B cell (primary cell): ENCODE results near the gene BUD31. TPM values are rescaled to one million over a fixed set of nuclear protein-coding genes. Genes with fewer than 3 reads are reported as not detected.

Source experiments
- ATAC-seq: fragments of 200-7000 bp; cut with Tn5 transposase; one replicate; pipeline ENCODE4 v1.10.0; 2021; ENCODE audit warnings: low read depth, mild to moderate bottlenecking, moderate number of reproducible peaks, moderate library complexity
- CTCF ChIA-PET: fragments of 350-600 bp; sonication (Branson Sonifier 250); formaldehyde crosslinking; loops from one replicate; lab custom pipeline; 2021; ENCODE audit warnings: antibody characterized with exemption, inconsistent platforms; lab: Charles Lee
- POLR2A ChIA-PET: fragments of 350-600 bp; sonication (Branson Sonifier 250); formaldehyde crosslinking; loops from one replicate; lab custom pipeline; 2021; ENCODE audit warnings: antibody characterized with exemption; lab: Charles Lee
- DNase-seq: peaks from one replicate; pipeline ENCODE4 v3.0.0; 2013
- H2AFZ ChIP-seq: 2 replicates; pipeline ENCODE4 v1.6.1; 2012; ENCODE audit warnings: mild to moderate bottlenecking, low read depth, low read length; ENCODE audit not compliant: insufficient read depth, poor library complexity, severe bottlenecking
- H3K27ac ChIP-seq, 2 donors: 1 replicate in 1 of 2; 2 replicates in 1 of 2; pipeline ENCODE4 v1.5.1; 2012 to 2013; ENCODE audit warnings: low read length in 2 of 2, mild to moderate bottlenecking in 2 of 2, moderate library complexity in 1 of 2
- H3K27me3 ChIP-seq, 4 experiments: fragments of 200-600 bp in 1 of 4; sonication (generic) in 1 of 4; replicated peaks in 1 of 4; 1 replicate in 2 of 4; 2 replicates in 2 of 4; pipeline versions ENCODE4 v1.6.1 to v1.7.0; 2013 to 2016; ENCODE audit warnings: low read length in 3 of 4, mild to moderate bottlenecking in 2 of 4, mixed read lengths in 1 of 4, moderate library complexity in 1 of 4; ENCODE audit not compliant: insufficient read depth in 4 of 4, control insufficient read depth in 3 of 4; ENCODE audit errors: control extremely low read depth in 1 of 4
- H3K36me3 ChIP-seq, 2 experiments: replicated peaks in 1 of 2; 1 replicate in 1 of 2; 2 replicates in 1 of 2; pipeline versions ENCODE4 v1.6.1 to v1.7.1; 2013; ENCODE audit warnings: low read length in 1 of 2; ENCODE audit not compliant: insufficient read depth in 2 of 2, control insufficient read depth in 1 of 2; ENCODE audit errors: control extremely low read depth in 1 of 2, extremely low read depth in 1 of 2
- H3K4me1 ChIP-seq, 2 donors: fragments of 200-600 bp in 1 of 2; sonication (generic) in 1 of 2; 1 replicate in 1 of 2; 2 replicates in 1 of 2; pipeline versions ENCODE4 v1.5.1 to v1.6.1; 2013 to 2017; ENCODE audit warnings: low read length in 2 of 2; ENCODE audit not compliant: control insufficient read depth in 2 of 2, insufficient read depth in 2 of 2
- H3K4me2 ChIP-seq: replicated peaks from 2 replicates; pipeline ENCODE3; 2012; ENCODE audit warnings: mild to moderate bottlenecking, low read depth, low read length; ENCODE audit not compliant: poor library complexity, severe bottlenecking
- H3K4me3 ChIP-seq, 5 experiments: fragments of 200-600 bp in 1 of 5; sonication (generic) in 1 of 5; 1 replicate in 3 of 5; 2 replicates in 2 of 5; pipeline versions ENCODE4 v1.5.1 to v1.7.0; 2011 to 2016; ENCODE audit warnings: low read length in 4 of 5, mild to moderate bottlenecking in 4 of 5, low read depth in 2 of 5, control low read depth in 1 of 5, moderate library complexity in 1 of 5; ENCODE audit not compliant: insufficient read depth in 1 of 5; ENCODE audit errors: control extremely low read depth in 1 of 5, extremely low read depth in 1 of 5
- H3K79me2 ChIP-seq: fragments of 200-600 bp; sonication (generic); one replicate; pipeline ENCODE4 v1.6.0; 2016; ENCODE audit warnings: low read length; ENCODE audit not compliant: control insufficient read depth, insufficient read depth
- H3K9ac ChIP-seq: fragments of 200-600 bp; sonication (generic); 2 replicates; pipeline ENCODE4 v1.6.1; 2017; ENCODE audit warnings: mild to moderate bottlenecking, low read length, moderate library complexity
- H3K9me3 ChIP-seq, 3 donors: one replicate each; pipeline versions ENCODE4 v1.6.1 to v1.7.1; 2013; ENCODE audit warnings: low read length in 2 of 3; ENCODE audit not compliant: control insufficient read depth in 2 of 3, insufficient read depth in 1 of 3; ENCODE audit errors: control extremely low read depth in 1 of 3
- H4K20me1 ChIP-seq: 2 replicates; pipeline ENCODE4 v1.6.0; 2012; ENCODE audit warnings: mild to moderate bottlenecking, low read length; ENCODE audit not compliant: insufficient read depth, control insufficient read depth, poor library complexity, severe bottlenecking
- H3K27ac Mint-ChIP-seq: one replicate; pipeline ENCODE4 v1.8.0; 2021; ENCODE audit warnings: mixed read lengths
- H3K27me3 Mint-ChIP-seq: one replicate; pipeline ENCODE4 v1.8.0; 2021; ENCODE audit warnings: mixed read lengths
- H3K4me1 Mint-ChIP-seq: one replicate; pipeline ENCODE4 v1.8.0; 2021; ENCODE audit warnings: mixed read lengths
- H3K4me3 Mint-ChIP-seq: one replicate; pipeline ENCODE4 v1.8.0; 2021; ENCODE audit warnings: mixed read lengths
- H3K9me3 Mint-ChIP-seq: one replicate; pipeline ENCODE4 v1.8.0; 2022; ENCODE audit warnings: mixed read lengths; ENCODE audit not compliant: insufficient read depth
- EZH2 ChIP-seq: IDR thresholded peaks from 2 replicates; pipeline ENCODE4 v1.6.1; 2012; ENCODE audit warnings: borderline replicate concordance, low read depth, mild to moderate bottlenecking, moderate library complexity, low read length; ENCODE audit not compliant: insufficient read depth, poor library complexity, severe bottlenecking
- WGBS: methylation state at CpG from one replicate; pipeline ENCODE4 v1.1.5; 2013; ENCODE audit warnings: missing lambda C conversion rate; ENCODE audit not compliant: insufficient coverage; 5-methylcytosine and 5-hydroxymethylcytosine counted together
- intact Hi-C: fragments of 100-400 bp; cut with micrococcal nuclease; formaldehyde crosslinking; loops from one replicate; pipeline ENCODE4 v1.10.0; 2022
- polyA plus RNA-seq: library from polyadenylated mRNA; depleted of rRNA; stranded (reverse); fragments of >200 nt; gene quantifications from 2 replicates; pipeline ENCODE4 v1.2.3, GENCODE V29; 2012
- total RNA-seq, 2 donors: library from RNA; stranded (reverse); fragments of 120-200 nt in 1 of 2; gene quantifications; 1 replicate in 1 of 2; 2 replicates in 1 of 2; pipeline versions ENCODE4 v1.2.3 to v1.2.4, GENCODE V29; 2013 to 2022
- TF ChIP-seq, protein P1 (sequence below): fragments of 200-600 bp; IDR thresholded peaks from one replicate; pipeline ENCODE4 v1.8.0; 2022; ENCODE audit warnings: antibody characterized with exemption, mild to moderate bottlenecking

The BUD31 gene
- total and polyA plus RNA-seq, 2 donors (not counting 1 experiment from before 2014, with no cell fraction given) = 57.8 to 69.4 TPM

DNA sequence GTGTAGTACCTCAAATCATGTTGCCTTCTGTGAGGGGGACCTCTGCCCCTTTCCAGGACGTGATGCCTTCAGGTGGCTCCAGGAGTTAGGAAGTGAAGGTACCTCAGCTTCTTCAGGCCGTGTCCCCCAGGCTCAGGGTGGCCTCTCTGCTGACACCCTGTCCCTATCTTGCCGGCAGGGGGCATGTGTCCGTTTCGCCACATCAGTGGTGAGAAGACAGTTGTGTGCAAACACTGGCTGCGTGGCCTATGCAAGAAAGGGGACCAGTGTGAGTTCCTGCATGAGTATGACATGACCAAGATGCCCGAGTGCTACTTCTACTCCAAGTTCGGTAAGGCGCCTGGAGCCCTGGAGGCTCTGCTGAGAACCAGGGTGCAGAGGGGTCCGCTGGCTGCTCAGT is 39.2 kb downstream of the BUD31 start:
- POLR2A ChIA-PET = interaction anchor here (0.7 kb wide), 1 partner anchor 63 kb away, joined by 6 read pairs; no protein-coding TSS in a partner anchor
- Mint-ChIP-seq H3K27ac (no peak overlapping the region), H3K4me3 (no peak overlapping the region), H3K9me3 (no peaks in the 10 kb centered on the region), H3K27me3 (no peaks in the 10 kb centered on the region), H3K4me1 (peaks cover 13% of the 10 kb centered on the region)
- CTCF ChIA-PET = no interaction called here
- Histone ChIP-seq H2AFZ (no peak overlapping the region), H3K4me1 (peaks cover 0 to 12% of the 10 kb centered on the region in 2 donors), H3K36me3 (peaks cover 3 to 70% of the 10 kb centered on the region in 2 experiments), H4K20me1 (no peaks in the 10 kb centered on the region), H3K79me2 (peaks cover 40% of the 10 kb centered on the region), H3K9me3 (no peaks in the 10 kb centered on the region), H3K27ac (no peak overlapping the region), H3K4me3 (no peak overlapping the region), H3K9ac (no peak overlapping the region), H3K4me2 (no peak overlapping the region), H3K27me3 (no peaks in the 10 kb centered on the region)
- intact Hi-C loops = no loop called here
- no peak for ATAC-seq
- DNase-seq = no peak
- WGBS = 94% methylated on average over 10 of the region's 10 CpGs
- TF ChIP-seq, protein P1, sequence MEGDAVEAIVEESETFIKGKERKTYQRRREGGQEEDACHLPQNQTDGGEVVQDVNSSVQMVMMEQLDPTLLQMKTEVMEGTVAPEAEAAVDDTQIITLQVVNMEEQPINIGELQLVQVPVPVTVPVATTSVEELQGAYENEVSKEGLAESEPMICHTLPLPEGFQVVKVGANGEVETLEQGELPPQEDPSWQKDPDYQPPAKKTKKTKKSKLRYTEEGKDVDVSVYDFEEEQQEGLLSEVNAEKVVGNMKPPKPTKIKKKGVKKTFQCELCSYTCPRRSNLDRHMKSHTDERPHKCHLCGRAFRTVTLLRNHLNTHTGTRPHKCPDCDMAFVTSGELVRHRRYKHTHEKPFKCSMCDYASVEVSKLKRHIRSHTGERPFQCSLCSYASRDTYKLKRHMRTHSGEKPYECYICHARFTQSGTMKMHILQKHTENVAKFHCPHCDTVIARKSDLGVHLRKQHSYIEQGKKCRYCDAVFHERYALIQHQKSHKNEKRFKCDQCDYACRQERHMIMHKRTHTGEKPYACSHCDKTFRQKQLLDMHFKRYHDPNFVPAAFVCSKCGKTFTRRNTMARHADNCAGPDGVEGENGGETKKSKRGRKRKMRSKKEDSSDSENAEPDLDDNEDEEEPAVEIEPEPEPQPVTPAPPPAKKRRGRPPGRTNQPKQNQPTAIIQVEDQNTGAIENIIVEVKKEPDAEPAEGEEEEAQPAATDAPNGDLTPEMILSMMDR = no peak
- TF ChIP-seq EZH2 = no peak

DNA sequence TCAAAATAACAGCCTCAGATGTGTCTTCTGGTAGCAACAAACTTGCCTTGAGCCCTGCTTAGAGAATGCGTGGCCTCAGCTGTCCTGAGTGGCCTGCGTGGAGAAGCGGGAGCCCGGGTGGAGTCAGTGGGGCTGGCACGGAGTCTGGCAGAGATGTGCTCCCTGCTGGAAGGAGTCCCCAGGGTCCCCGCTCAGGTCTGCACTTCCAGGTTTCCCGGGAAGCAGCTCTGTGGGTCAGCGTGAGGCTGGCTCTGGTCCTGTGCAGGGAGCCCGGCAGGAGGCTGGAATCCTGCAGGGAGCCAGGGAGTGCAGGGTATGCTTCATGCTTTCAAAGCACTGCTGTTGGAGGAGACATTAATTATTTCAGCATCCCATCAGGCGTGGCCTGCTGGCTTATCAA is 40.1 kb downstream of the BUD31 start:
- no peak for ATAC-seq
- H3K27me3 ChIP-seq = no peaks in the 10 kb centered on the region
- no peaks in the 10 kb centered on the region for H3K9me3 Mint-ChIP-seq
- H3K27ac ChIP-seq = no peak overlapping the region
- peaks cover 40% of the 10 kb centered on the region for H3K79me2 ChIP-seq
- no peak overlapping the region for H3K4me3 Mint-ChIP-seq
- no peak overlapping the region for H2AFZ ChIP-seq
- H3K4me1 Mint-ChIP-seq = peaks cover 6% of the 10 kb centered on the region
- peaks cover 0 to 8% of the 10 kb centered on the region in 2 donors for H3K4me1 ChIP-seq
- TF ChIP-seq, protein P1 = no peak
- TF ChIP-seq EZH2 = no peak
- CTCF ChIA-PET = no interaction called here
- no peak overlapping the region for H3K4me2 ChIP-seq
- H3K27ac Mint-ChIP-seq = no peak overlapping the region
- intact Hi-C loops = no loop called here
- no peaks in the 10 kb centered on the region for H3K9me3 ChIP-seq
- WGBS = 96% methylated on average over 10 of the region's 10 CpGs
- no peak for DNase-seq
- no peaks in the 10 kb centered on the region for H4K20me1 ChIP-seq
- POLR2A ChIA-PET = interaction anchor here (0.6 to 0.7 kb wide), 2 partner anchors 62 to 160 kb away, joined by 3 to 6 read pairs; no protein-coding TSS in a partner anchor
- no peak overlapping the region for H3K9ac ChIP-seq
- no peak overlapping the region for H3K4me3 ChIP-seq
- H3K27me3 Mint-ChIP-seq = no peaks in the 10 kb centered on the region
- peaks cover 2 to 69% of the 10 kb centered on the region in 2 experiments for H3K36me3 ChIP-seq
